ENCODE results near the gene SPATA12. TPM values are rescaled to one million over a fixed set of nuclear protein-coding genes. Genes with fewer than 3 reads are reported as not detected.

SPATA12 gene
- total and polyA plus RNA-seq, 4 donors: 0.20 TPM; not detected in 3

GRCh38 chr3:57048052-57048671, 12.3 kb upstream of the SPATA12 start:
- peak in 2 of 6 donors; percentile 60 to 70 for DNase-seq (ENCODE audit: low read depth in 4 of 6, low spot score in 6 of 6)
- Histone ChIP-seq H3K4me3 (ENCODE audit: low read depth, low read length) (no peak overlapping the region), H3K4me1 (ENCODE audit: control insufficient read depth, insufficient read depth, low read length) (peaks cover 9% of the 10 kb centered on the region), H3K36me3 (ENCODE audit: control insufficient read depth, insufficient read depth, low read length) (no peaks in the 10 kb centered on the region), H3K9me3 (ENCODE audit: control insufficient read depth, insufficient read depth, low read length) (no peaks in the 10 kb centered on the region), H3K27me3 (ENCODE audit: control insufficient read depth, insufficient read depth, low read length) (no peaks in the 10 kb centered on the region), H3K27ac (ENCODE audit: low read depth, low read length) (no peak overlapping the region)
- 61% methylated on average over 6 of the region's 8 CpGs for WGBS (ENCODE audit: insufficient coverage)

GRCh38 chr3:57048728-57049127, 11.7 kb upstream of the SPATA12 start:
- no peak for DNase-seq (ENCODE audit: low read depth in 4 of 6, low spot score in 6 of 6)
- no peaks in the 10 kb centered on the region for H3K27me3 ChIP-seq (ENCODE audit: control insufficient read depth, insufficient read depth, low read length)
- WGBS (ENCODE audit: insufficient coverage): 78% methylated on average over 4 of the region's 4 CpGs
- no peak overlapping the region for H3K27ac ChIP-seq (ENCODE audit: low read depth, low read length)
- no peaks in the 10 kb centered on the region for H3K9me3 ChIP-seq (ENCODE audit: control insufficient read depth, insufficient read depth, low read length)
- H3K4me1 ChIP-seq (ENCODE audit: control insufficient read depth, insufficient read depth, low read length): peaks cover 9% of the 10 kb centered on the region
- H3K4me3 ChIP-seq (ENCODE audit: low read depth, low read length): no peak overlapping the region
- H3K36me3 ChIP-seq (ENCODE audit: control insufficient read depth, insufficient read depth, low read length): no peaks in the 10 kb centered on the region

GRCh38 chr3:57052662-57053061, 7.8 kb upstream of the SPATA12 start:
- Histone ChIP-seq H3K9me3 (ENCODE audit: control insufficient read depth, insufficient read depth, low read length) (no peaks in the 10 kb centered on the region), H3K36me3 (ENCODE audit: control insufficient read depth, insufficient read depth, low read length) (no peaks in the 10 kb centered on the region), H3K4me1 (ENCODE audit: control insufficient read depth, insufficient read depth, low read length) (peaks cover 9% of the 10 kb centered on the region), H3K4me3 (ENCODE audit: low read depth, low read length) (no peak overlapping the region), H3K27me3 (ENCODE audit: control insufficient read depth, insufficient read depth, low read length) (no peaks in the 10 kb centered on the region), H3K27ac (ENCODE audit: low read depth, low read length) (no peak overlapping the region)
- 93% methylated on average over 5 of the region's 5 CpGs for WGBS (ENCODE audit: insufficient coverage)
- DNase-seq (ENCODE audit: low read depth in 4 of 6, low spot score in 6 of 6): no peak

DNA sequence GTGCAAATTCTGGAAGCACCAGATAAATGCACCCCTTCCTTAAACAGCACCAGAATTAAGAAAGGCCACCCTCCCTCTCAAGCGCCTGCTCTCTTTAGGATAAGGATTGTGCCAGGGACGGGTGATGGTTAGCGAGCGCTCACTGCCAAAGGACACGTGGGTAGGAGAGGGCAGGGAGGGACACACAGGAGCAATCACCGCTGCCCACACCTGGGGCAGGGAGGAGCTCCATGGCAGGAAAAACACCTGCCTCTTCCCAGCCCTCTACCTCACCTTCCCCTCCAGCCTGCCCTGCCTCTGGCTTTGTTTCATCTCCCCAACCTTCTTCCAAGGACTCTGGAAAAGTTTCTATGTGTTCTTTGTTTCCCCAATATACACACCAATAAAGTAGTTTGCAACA, 7.3 kb upstream of the SPATA12 start:
- Histone ChIP-seq H3K27me3 (ENCODE audit: control insufficient read depth, insufficient read depth, low read length) (no peaks in the 10 kb centered on the region), H3K9me3 (ENCODE audit: control insufficient read depth, insufficient read depth, low read length) (no peaks in the 10 kb centered on the region), H3K36me3 (ENCODE audit: control insufficient read depth, insufficient read depth, low read length) (no peaks in the 10 kb centered on the region), H3K27ac (ENCODE audit: low read depth, low read length) (no peak overlapping the region), H3K4me3 (ENCODE audit: low read depth, low read length) (no peak overlapping the region), H3K4me1 (ENCODE audit: control insufficient read depth, insufficient read depth, low read length) (peaks cover 5% of the 10 kb centered on the region)
- WGBS (ENCODE audit: insufficient coverage): no CpG with 5 or more reads among the region's 6 CpGs
- DNase-seq (ENCODE audit: low read depth in 4 of 6, low spot score in 6 of 6): no peak

GRCh38 chr3:57057351-57057750, 3.1 kb upstream of the SPATA12 start:
- 100% methylated on average over 3 of the region's 6 CpGs for WGBS (ENCODE audit: insufficient coverage)
- no peaks in the 10 kb centered on the region for H3K27me3 ChIP-seq (ENCODE audit: control insufficient read depth, insufficient read depth, low read length)
- H3K4me3 ChIP-seq (ENCODE audit: low read depth, low read length): no peak overlapping the region
- peaks cover 5% of the 10 kb centered on the region for H3K4me1 ChIP-seq (ENCODE audit: control insufficient read depth, insufficient read depth, low read length)
- DNase-seq (ENCODE audit: low read depth in 4 of 6, low spot score in 6 of 6): no peak
- H3K36me3 ChIP-seq (ENCODE audit: control insufficient read depth, insufficient read depth, low read length): no peaks in the 10 kb centered on the region
- H3K27ac ChIP-seq (ENCODE audit: low read depth, low read length): no peak overlapping the region
- no peaks in the 10 kb centered on the region for H3K9me3 ChIP-seq (ENCODE audit: control insufficient read depth, insufficient read depth, low read length)

- no peaks in the 10 kb centered on the region for H3K9me3 ChIP-seq (ENCODE audit: control insufficient read depth, insufficient read depth, low read length)
- no peaks in the 10 kb centered on the region for H3K27me3 ChIP-seq (ENCODE audit: control insufficient read depth, insufficient read depth, low read length)
- H3K4me3 ChIP-seq (ENCODE audit: low read depth, low read length): no peak overlapping the region
- H3K4me1 ChIP-seq (ENCODE audit: control insufficient read depth, insufficient read depth, low read length): peaks cover 9% of the 10 kb centered on the region
- 89% methylated on average over 3 of the region's 3 CpGs for WGBS (ENCODE audit: insufficient coverage)
- no peak overlapping the region for H3K27ac ChIP-seq (ENCODE audit: low read depth, low read length)
- no peak for DNase-seq (ENCODE audit: low read depth in 4 of 6, low spot score in 6 of 6)
- H3K36me3 ChIP-seq (ENCODE audit: control insufficient read depth, insufficient read depth, low read length): no peaks in the 10 kb centered on the region
These were observed 1.1 kb upstream of the SPATA12 start for GRCh38 chr3:57059411-57059810.

DNA sequence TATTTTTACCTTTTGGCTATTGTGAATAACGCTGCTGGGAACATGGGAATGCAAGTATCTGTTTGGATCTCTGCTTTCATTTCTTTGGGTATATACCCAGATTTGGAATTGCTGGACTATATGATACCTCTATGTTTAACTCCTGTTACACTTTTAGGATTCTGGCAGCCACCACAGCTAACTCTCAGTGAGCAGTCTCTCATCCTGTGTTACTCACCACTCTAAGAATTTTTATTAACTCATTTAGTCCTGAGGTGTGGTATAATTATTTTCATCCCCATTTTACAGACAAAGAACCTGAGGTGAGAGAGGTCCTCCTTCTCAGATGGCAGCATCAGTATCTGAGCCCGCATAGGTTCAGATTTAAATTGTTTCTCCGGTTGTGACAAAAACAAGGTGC, 1.1 kb downstream of the SPATA12 start:
- Histone ChIP-seq H3K4me3 (ENCODE audit: low read depth, low read length) (no peak overlapping the region), H3K27me3 (ENCODE audit: control insufficient read depth, insufficient read depth, low read length) (no peaks in the 10 kb centered on the region), H3K4me1 (ENCODE audit: control insufficient read depth, insufficient read depth, low read length) (peaks cover 9% of the 10 kb centered on the region), H3K36me3 (ENCODE audit: control insufficient read depth, insufficient read depth, low read length) (no peaks in the 10 kb centered on the region), H3K27ac (ENCODE audit: low read depth, low read length) (no peak overlapping the region), H3K9me3 (ENCODE audit: control insufficient read depth, insufficient read depth, low read length) (no peaks in the 10 kb centered on the region)
- no peak for DNase-seq (ENCODE audit: low read depth in 4 of 6, low spot score in 6 of 6)
- WGBS (ENCODE audit: insufficient coverage): 100% methylated on average over 2 of the region's 3 CpGs

DNA sequence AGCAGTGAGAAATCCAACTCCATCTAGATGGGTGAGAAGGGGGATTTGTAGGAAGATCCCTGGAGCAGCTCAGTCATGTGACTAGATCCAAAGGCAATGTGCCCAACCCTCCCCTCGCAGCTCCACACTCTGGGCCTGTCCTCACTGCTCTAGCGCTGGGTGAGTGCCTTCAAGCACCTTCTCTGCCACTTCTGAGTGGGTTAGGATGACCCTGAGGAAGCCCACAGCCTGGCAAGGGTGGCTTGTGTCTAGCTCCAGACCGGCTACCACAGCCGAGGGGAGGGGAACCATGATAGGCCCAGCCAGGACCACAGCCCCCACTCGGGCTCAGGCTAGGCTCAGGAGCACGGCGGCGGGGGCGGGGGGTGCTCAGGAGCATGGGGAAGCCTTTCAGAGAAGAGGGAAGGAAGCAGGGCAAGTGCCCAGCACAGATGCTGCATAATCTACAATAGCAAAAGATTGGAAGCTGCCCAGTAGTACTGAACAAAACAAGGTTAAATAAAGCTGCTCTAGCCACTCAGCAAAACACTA, 1.7 kb downstream of the SPATA12 start:
- Histone ChIP-seq H3K4me3 (ENCODE audit: low read depth, low read length) (no peak overlapping the region), H3K9me3 (ENCODE audit: control insufficient read depth, insufficient read depth, low read length) (no peaks in the 10 kb centered on the region), H3K36me3 (ENCODE audit: control insufficient read depth, insufficient read depth, low read length) (no peaks in the 10 kb centered on the region), H3K4me1 (ENCODE audit: control insufficient read depth, insufficient read depth, low read length) (peaks cover 9% of the 10 kb centered on the region), H3K27me3 (ENCODE audit: control insufficient read depth, insufficient read depth, low read length) (no peaks in the 10 kb centered on the region), H3K27ac (ENCODE audit: low read depth, low read length) (no peak overlapping the region)
- peak in 1 of 6 donors; percentile 45 for DNase-seq (ENCODE audit: low read depth in 4 of 6, low spot score in 6 of 6)
- 37% methylated on average over 4 of the region's 9 CpGs for WGBS (ENCODE audit: insufficient coverage)

GRCh38 chr3:57063032-57063431, 2.6 kb downstream of the SPATA12 start:
- DNase-seq (ENCODE audit: low read depth in 4 of 6, low spot score in 6 of 6): no peak
- peaks cover 9% of the 10 kb centered on the region for H3K4me1 ChIP-seq (ENCODE audit: control insufficient read depth, insufficient read depth, low read length)
- no peak overlapping the region for H3K4me3 ChIP-seq (ENCODE audit: low read depth, low read length)
- H3K9me3 ChIP-seq (ENCODE audit: control insufficient read depth, insufficient read depth, low read length): no peaks in the 10 kb centered on the region
- WGBS (ENCODE audit: insufficient coverage): 93% methylated on average over 5 of the region's 5 CpGs
- H3K27me3 ChIP-seq (ENCODE audit: control insufficient read depth, insufficient read depth, low read length): no peaks in the 10 kb centered on the region
- H3K36me3 ChIP-seq (ENCODE audit: control insufficient read depth, insufficient read depth, low read length): no peaks in the 10 kb centered on the region
- no peak overlapping the region for H3K27ac ChIP-seq (ENCODE audit: low read depth, low read length)

- no CpG with 5 or more reads among the region's 6 CpGs for WGBS (ENCODE audit: insufficient coverage)
- no peak overlapping the region for H3K4me3 ChIP-seq (ENCODE audit: low read depth, low read length)
- no peak overlapping the region for H3K27ac ChIP-seq (ENCODE audit: low read depth, low read length)
These were observed 3.5 kb downstream of the SPATA12 start for GRCh38 chr3:57064001-57064400.

More at GRCh38 chr3:57064001-57064400, 3.5 kb downstream of the SPATA12 start:
- Histone ChIP-seq H3K9me3 (ENCODE audit: control insufficient read depth, insufficient read depth, low read length) (no peaks in the 10 kb centered on the region), H3K36me3 (ENCODE audit: control insufficient read depth, insufficient read depth, low read length) (no peaks in the 10 kb centered on the region), H3K4me1 (ENCODE audit: control insufficient read depth, insufficient read depth, low read length) (peaks cover 9% of the 10 kb centered on the region), H3K27me3 (ENCODE audit: control insufficient read depth, insufficient read depth, low read length) (no peaks in the 10 kb centered on the region)
- DNase-seq (ENCODE audit: low read depth in 4 of 6, low spot score in 6 of 6): no peak

Data from spinal cord (tissue), 10 donors.